K562 (cell line): ENCODE results near the gene CTF1. TPM values are rescaled to one million over a fixed set of nuclear protein-coding genes. Genes with fewer than 3 reads are reported as not detected.
A peak's percentile ranks its signal among the peaks of the same experiment; 100 is the strongest.

Experiments used
- ASH1L ChIP-seq: fragments of 450-650 bp; IDR thresholded peaks from 2 replicates; pipeline ENCODE4 v1.6.1; 2018; ENCODE audit warnings: borderline replicate concordance, mild to moderate bottlenecking, low read depth; ENCODE audit not compliant: partially characterized antibody
- CHD4 ChIP-seq: fragments of 200-600 bp; sonication (generic); IDR thresholded peaks from 3 replicates; pipeline ENCODE4 v1.6.1; 2012; ENCODE audit warnings: low read depth, mild to moderate bottlenecking, mixed read lengths, low read length, inconsistent platforms; ENCODE audit not compliant: insufficient read depth, insufficient replicate concordance, poor library complexity, severe bottlenecking
- DIDO1 ChIP-seq: fragments of 450-650 bp; IDR thresholded peaks from 2 replicates; pipeline ENCODE4 v1.6.1; 2016; ENCODE audit warnings: low read depth, missing biosample characterization, missing genetic modification characterization
- DMBX1 ChIP-seq: fragments of 250-450 bp; sonication (Bioruptor Pico); IDR thresholded peaks from 2 replicates; pipeline ENCODE4 v1.8.0; 2022; ENCODE audit warnings: inconsistent platforms, mild to moderate bottlenecking, moderate library complexity, borderline replicate concordance
- EHMT2 ChIP-seq: fragments of 450-650 bp; IDR thresholded peaks from 2 replicates; pipeline ENCODE4 v1.6.1; 2018; ENCODE audit warnings: antibody characterized with exemption
- EP400 ChIP-seq: fragments of 450-650 bp; IDR thresholded peaks from 2 replicates; pipeline ENCODE4 v1.6.1; 2017; ENCODE audit warnings: antibody characterized with exemption, mild to moderate bottlenecking, moderate library complexity
- ETV6 ChIP-seq, 3 experiments: fragments of 150-350 bp in 1 of 3; sonication (generic) in 1 of 3; formaldehyde crosslinking in 1 of 3; IDR thresholded peaks; 2 replicates each; pipeline versions ENCODE4 v1.6.1 to v1.8.0; 2014 to 2022; ENCODE audit warnings: borderline replicate concordance in 2 of 3, low read depth in 2 of 3, antibody characterized with exemption in 1 of 3, low read length in 1 of 3, mild to moderate bottlenecking in 1 of 3, missing genetic modification reagents in 1 of 3
- FOXJ3 ChIP-seq: sonication (generic); formaldehyde crosslinking; IDR thresholded peaks from 2 replicates; pipeline ENCODE4 v1.4.0; 2020; ENCODE audit warnings: mild to moderate bottlenecking, missing genetic modification reagents
- MAFK ChIP-seq: IDR thresholded peaks from 2 replicates; pipeline ENCODE4 v1.6.1; 2011; ENCODE audit warnings: low read length, improper control_type of control experiment
- MAZ ChIP-seq, 2 experiments: fragments of 450-650 bp in 1 of 2; sonication (generic) in 1 of 2; formaldehyde crosslinking; IDR thresholded peaks in 1 of 2; conservative IDR thresholded peaks in 1 of 2; 2 replicates each; pipeline versions ENCODE4 v1.4.0 to v1.5.0; 2020; ENCODE audit warnings: mild to moderate bottlenecking in 1 of 2, missing genetic modification reagents in 1 of 2
- MCM7 ChIP-seq, 2 experiments: fragments of 450-650 bp; IDR thresholded peaks; 2 replicates each; pipeline ENCODE4 v1.6.1; 2016 to 2018
- MECOM ChIP-seq: fragments of 250-450 bp; sonication (Bioruptor Pico); IDR thresholded peaks from 2 replicates; pipeline ENCODE4 v1.8.0; 2022; ENCODE audit warnings: inconsistent platforms
- MYNN ChIP-seq, 2 experiments: sonication (generic); formaldehyde crosslinking in 1 of 2; IDR thresholded peaks; 2 replicates each; pipeline versions ENCODE4 v1.5.0 to v1.6.1; 2016 to 2020; ENCODE audit warnings: antibody characterized with exemption in 1 of 2, missing genetic modification reagents in 1 of 2
- NELFE ChIP-seq: IDR thresholded peaks from 2 replicates; pipeline ENCODE4 v1.6.1; 2011; ENCODE audit warnings: mild to moderate bottlenecking; ENCODE audit not compliant: insufficient read depth, insufficient read length
- PHF8 ChIP-seq: fragments of 200-600 bp; sonication (generic); IDR thresholded peaks from 2 replicates; pipeline ENCODE4 v1.6.1; 2012; ENCODE audit warnings: mixed run types, mild to moderate bottlenecking, inconsistent platforms, low read length, moderate library complexity, borderline replicate concordance
- PRPF4 ChIP-seq: fragments of 200-400 bp; formaldehyde crosslinking; IDR thresholded peaks from one replicate; pipeline ENCODE4 v1.6.1; 2017; ENCODE audit warnings: low read length, low read depth, mild to moderate bottlenecking; ENCODE audit not compliant: insufficient read depth, poor library complexity, severe bottlenecking
- RAD21 ChIP-seq, 2 experiments: fragments of 250-450 bp in 1 of 2; fragments of 450-650 bp in 1 of 2; sonication (Bioruptor Pico) in 1 of 2; formaldehyde crosslinking in 1 of 2; IDR thresholded peaks in 1 of 2; conservative IDR thresholded peaks in 1 of 2; 2 replicates each; pipeline versions ENCODE4 v1.4.0 to v1.8.0; 2020 to 2022; ENCODE audit warnings: mild to moderate bottlenecking in 2 of 2, moderate library complexity in 1 of 2
- RBFOX2 ChIP-seq: fragments of 200-400 bp; formaldehyde crosslinking; IDR thresholded peaks from 2 replicates; pipeline ENCODE4 v1.6.1; 2017; ENCODE audit warnings: low read depth, mild to moderate bottlenecking, low read length, moderate library complexity
- XRCC4 ChIP-seq: IDR thresholded peaks from one replicate; pipeline ENCODE4 v1.6.1; 2011; ENCODE audit not compliant: insufficient read depth, insufficient read length; ENCODE audit errors: extremely low read depth
- ZNF408 ChIP-seq: fragments of 250-450 bp; sonication (Bioruptor Pico); IDR thresholded peaks from 2 replicates; pipeline ENCODE4 v1.4.0; 2020; ENCODE audit warnings: low read depth, mild to moderate bottlenecking, moderate library complexity
- polyA plus RNA-seq, 8 experiments: library from polyadenylated mRNA; depleted of rRNA in 4 of 8; stranded (reverse) in 5 of 8; unstranded in 3 of 8; fragments of >200 nt; fragmentation: Nextera tagmentation in 2 of 8; fragmentation: Illumina TruSeq in 1 of 8; extraction: Ambion mirVana in 2 of 8; extraction: Trizol in 1 of 8; gene quantifications; 2 replicates each; pipeline versions ENCODE4 v1.2.1 to v1.2.3, GENCODE V29; 2011 to 2014; ENCODE audit warnings: inconsistent platforms in 1 of 8, missing spikeins in 1 of 8
- total RNA-seq, 7 experiments: library from RNA; depleted of rRNA in 6 of 7; stranded (reverse); fragments of >200 nt in 6 of 7; fragmentation: Illumina TruSeq in 2 of 7; extraction: Trizol in 2 of 7; gene quantifications; 2 replicates each; pipeline versions ENCODE4 v1.2.1 to v1.2.3, GENCODE V29; 2011 to 2021; ENCODE audit warnings: low replicate concordance in 1 of 7
- TF ChIP-seq, protein P1 (sequence below): fragments of 450-650 bp; IDR thresholded peaks from 2 replicates; pipeline ENCODE4 v1.6.1; 2016
- TF ChIP-seq, protein P2 (sequence below): sonication (generic); formaldehyde crosslinking; IDR thresholded peaks from 2 replicates; pipeline ENCODE4 v1.8.0; 2022; ENCODE audit warnings: mild to moderate bottlenecking, missing genetic modification reagents
- TF ChIP-seq, protein P3 (sequence below): fragments of 250-450 bp; sonication (Bioruptor Pico); IDR thresholded peaks from 2 replicates; pipeline ENCODE4 v1.8.0; 2022; ENCODE audit warnings: inconsistent platforms

CTF1 gene
- total and polyA plus RNA-seq, 9 of the 15 experiments (the other 6 are each of a cell fraction or from before 2014, with no cell fraction given) = 0.24 to 2.5 (median 0.44) TPM

DNA sequence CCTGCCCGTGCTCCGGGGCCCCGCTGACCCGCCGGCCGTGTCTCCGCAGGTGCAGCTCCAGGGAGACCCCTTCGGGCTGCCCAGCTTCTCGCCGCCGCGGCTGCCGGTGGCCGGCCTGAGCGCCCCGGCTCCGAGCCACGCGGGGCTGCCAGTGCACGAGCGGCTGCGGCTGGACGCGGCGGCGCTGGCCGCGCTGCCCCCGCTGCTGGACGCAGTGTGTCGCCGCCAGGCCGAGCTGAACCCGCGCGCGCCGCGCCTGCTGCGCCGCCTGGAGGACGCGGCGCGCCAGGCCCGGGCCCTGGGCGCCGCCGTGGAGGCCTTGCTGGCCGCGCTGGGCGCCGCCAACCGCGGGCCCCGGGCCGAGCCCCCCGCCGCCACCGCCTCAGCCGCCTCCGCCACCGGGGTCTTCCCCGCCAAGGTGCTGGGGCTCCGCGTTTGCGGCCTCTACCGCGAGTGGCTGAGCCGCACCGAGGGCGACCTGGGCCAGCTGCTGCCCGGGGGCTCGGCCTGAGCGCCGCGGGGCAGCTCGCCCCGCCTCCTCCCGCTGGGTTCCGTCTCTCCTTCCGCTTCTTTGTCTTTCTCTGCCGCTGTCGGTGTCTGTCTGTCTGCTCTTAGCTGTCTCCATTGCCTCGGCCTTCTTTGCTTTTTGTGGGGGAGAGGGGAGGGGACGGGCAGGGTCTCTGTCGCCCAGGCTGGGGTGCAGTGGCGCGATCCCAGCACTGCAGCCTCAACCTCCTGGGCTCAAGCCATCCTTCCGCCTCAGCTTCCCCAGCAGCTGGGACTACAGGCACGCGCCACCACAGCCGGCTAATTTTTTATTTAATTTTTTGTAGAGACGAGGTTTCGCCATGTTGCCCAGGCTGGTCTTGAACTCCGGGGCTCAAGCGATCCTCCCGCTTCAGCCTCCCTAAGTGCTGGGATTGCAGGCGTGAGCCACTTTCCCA lies 5.9 kb downstream of the CTF1 start (continued):
- no peak for TF ChIP-seq DIDO1 (tag)
- no peak for TF ChIP-seq DMBX1
- TF ChIP-seq XRCC4 = no peak
- peak; percentile 81 for TF ChIP-seq RBFOX2
- peak in 1 of 2 experiments; percentile 76; a peak in 3 of 4 replicates for TF ChIP-seq RAD21 (CRISPR knock-in tag; conservative IDR thresholded peaks at IDR 0.05 in 1 of 2, IDR thresholded peaks at IDR 0.05 in 1 of 2)
- TF ChIP-seq ETV6 (IDR thresholded peaks at IDR 0.05; ENCODE audit: borderline replicate concordance in 1 of 2, low read depth in 2 of 2, low read length in 1 of 2) = peak in 1 of 2 experiments; percentile 27; a peak in 1 of 4 replicates
- TF ChIP-seq ETV6 (CRISPR knock-in tag; IDR thresholded peaks at IDR 0.05; ENCODE audit: borderline replicate concordance) = no peak
- TF ChIP-seq EP400 = no peak
- TF ChIP-seq, protein P1, sequence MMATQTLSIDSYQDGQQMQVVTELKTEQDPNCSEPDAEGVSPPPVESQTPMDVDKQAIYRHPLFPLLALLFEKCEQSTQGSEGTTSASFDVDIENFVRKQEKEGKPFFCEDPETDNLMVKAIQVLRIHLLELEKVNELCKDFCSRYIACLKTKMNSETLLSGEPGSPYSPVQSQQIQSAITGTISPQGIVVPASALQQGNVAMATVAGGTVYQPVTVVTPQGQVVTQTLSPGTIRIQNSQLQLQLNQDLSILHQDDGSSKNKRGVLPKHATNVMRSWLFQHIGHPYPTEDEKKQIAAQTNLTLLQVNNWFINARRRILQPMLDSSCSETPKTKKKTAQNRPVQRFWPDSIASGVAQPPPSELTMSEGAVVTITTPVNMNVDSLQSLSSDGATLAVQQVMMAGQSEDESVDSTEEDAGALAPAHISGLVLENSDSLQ = no peak
- TF ChIP-seq, protein P2, sequence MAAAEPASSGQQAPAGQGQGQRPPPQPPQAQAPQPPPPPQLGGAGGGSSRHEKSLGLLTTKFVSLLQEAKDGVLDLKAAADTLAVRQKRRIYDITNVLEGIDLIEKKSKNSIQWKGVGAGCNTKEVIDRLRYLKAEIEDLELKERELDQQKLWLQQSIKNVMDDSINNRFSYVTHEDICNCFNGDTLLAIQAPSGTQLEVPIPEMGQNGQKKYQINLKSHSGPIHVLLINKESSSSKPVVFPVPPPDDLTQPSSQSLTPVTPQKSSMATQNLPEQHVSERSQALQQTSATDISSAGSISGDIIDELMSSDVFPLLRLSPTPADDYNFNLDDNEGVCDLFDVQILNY = no peak
- peak; percentile 88; the same call in 1 of the 2 replicates for TF ChIP-seq PHF8
- peak; percentile 66 for TF ChIP-seq CHD4
- TF ChIP-seq ASH1L = no peak
- TF ChIP-seq MAZ (CRISPR knock-in tag; conservative IDR thresholded peaks at IDR 0.05 in 1 of 2, IDR thresholded peaks at IDR 0.05 in 1 of 2) = peak; percentile 26 to 37; a peak in 2 of 4 replicates
- no peak for TF ChIP-seq MAFK
- TF ChIP-seq, protein P3, sequence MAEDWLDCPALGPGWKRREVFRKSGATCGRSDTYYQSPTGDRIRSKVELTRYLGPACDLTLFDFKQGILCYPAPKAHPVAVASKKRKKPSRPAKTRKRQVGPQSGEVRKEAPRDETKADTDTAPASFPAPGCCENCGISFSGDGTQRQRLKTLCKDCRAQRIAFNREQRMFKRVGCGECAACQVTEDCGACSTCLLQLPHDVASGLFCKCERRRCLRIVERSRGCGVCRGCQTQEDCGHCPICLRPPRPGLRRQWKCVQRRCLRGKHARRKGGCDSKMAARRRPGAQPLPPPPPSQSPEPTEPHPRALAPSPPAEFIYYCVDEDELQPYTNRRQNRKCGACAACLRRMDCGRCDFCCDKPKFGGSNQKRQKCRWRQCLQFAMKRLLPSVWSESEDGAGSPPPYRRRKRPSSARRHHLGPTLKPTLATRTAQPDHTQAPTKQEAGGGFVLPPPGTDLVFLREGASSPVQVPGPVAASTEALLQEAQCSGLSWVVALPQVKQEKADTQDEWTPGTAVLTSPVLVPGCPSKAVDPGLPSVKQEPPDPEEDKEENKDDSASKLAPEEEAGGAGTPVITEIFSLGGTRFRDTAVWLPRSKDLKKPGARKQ = 0 out of 2 replicates have a peak, but pooled peaks have one; percentile 69
- TF ChIP-seq MCM7 (IDR thresholded peaks at IDR 0.05) = no peak
- TF ChIP-seq EHMT2 = no peak
- TF ChIP-seq NELFE = no peak
- no peak for TF ChIP-seq MYNN (IDR thresholded peaks at IDR 0.05)
- TF ChIP-seq MYNN (CRISPR knock-in tag; IDR thresholded peaks at IDR 0.05) = no peak
- TF ChIP-seq PRPF4 = no peak
- TF ChIP-seq MECOM = no peak
- TF ChIP-seq FOXJ3 (CRISPR knock-in tag) = no peak
- no peak for TF ChIP-seq ZNF408 (CRISPR knock-in tag)
